Measurements from ENCODE around the gene LRRC3. TPM values are rescaled to one million over a fixed set of nuclear protein-coding genes. Genes with fewer than 3 reads are reported as not detected.

LRRC3 gene
- total and polyA plus RNA-seq, 4 donors: 3.0 to 14.2 (median 7.5) TPM

DNA sequence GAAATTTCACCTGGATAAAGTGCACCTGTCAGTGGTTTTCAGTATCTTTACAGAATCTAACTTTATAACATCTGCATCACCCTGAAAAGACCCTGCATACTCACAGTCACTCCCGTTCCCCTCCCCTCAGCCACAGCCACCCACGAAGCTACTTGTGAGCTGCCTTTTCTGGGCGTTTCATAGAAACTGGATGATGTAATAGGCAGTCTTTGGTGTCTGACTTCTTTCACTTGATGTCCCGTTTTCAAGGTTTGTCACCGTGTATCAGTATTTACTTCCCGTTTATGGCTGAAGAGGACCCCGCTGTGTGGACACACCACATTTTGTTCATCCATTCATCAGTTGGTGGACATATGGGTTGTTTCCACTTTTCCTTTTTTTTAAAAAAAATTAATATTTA, 47.8 kb upstream of the LRRC3 start (continued):
- TF ChIP-seq GABPA (IDR thresholded peaks at IDR 0.05 in 1 of 2, conservative IDR thresholded peaks at IDR 0.05 in 1 of 2) (no peak), EGR1 (IDR thresholded peaks at IDR 0.05; ENCODE audit: low read depth in 2 of 2) (no peak), YY1 (IDR thresholded peaks at IDR 0.05) (no peak), HNF4G (IDR thresholded peaks at IDR 0.05) (no peak), ATF3 (IDR thresholded peaks at IDR 0.05) (no peak)

DNA sequence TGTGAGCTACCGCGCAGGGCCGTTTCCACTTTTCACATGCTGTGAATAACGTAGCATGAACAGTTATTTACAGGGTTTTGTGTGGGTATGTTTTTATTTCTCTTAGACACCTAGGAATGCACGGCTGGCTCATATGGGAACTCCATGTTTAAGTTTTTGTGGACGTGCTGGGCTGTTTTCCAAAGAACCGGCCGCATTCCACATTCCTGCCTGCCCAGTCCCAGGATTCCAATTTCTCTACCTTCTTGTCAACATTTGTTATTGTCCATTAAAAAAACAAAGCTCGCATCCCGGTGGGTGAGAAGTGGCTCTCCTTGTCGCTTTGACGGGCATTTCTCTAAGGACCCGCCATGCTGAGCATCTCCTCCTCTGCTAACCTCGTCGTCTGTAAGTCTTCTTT, 47.1 kb upstream of the LRRC3 start:
- Histone ChIP-seq H3K36me3 (ENCODE audit: control insufficient read depth in 4 of 4, insufficient read depth in 3 of 4, low read depth in 1 of 4, low read length in 3 of 4) (no peaks in the 10 kb centered on the region), H3K4me3 (ENCODE audit: low read depth in 1 of 3, low read length in 3 of 3) (no peak overlapping the region), H3K9me3 (ENCODE audit: control insufficient read depth in 4 of 4, low read length in 3 of 4) (no peaks in the 10 kb centered on the region), H3K27ac (ENCODE audit: low read depth in 1 of 2, low read length in 2 of 2) (no peak overlapping the region), H3K9ac (ENCODE audit: low read depth in 1 of 2, low read length in 2 of 2) (no peak overlapping the region), H3K27me3 (ENCODE audit: control insufficient read depth in 4 of 4, insufficient read depth in 4 of 4, low read length in 3 of 4) (no peaks in the 10 kb centered on the region), H3K4me1 (ENCODE audit: control insufficient read depth in 4 of 4, insufficient read depth in 4 of 4, low read length in 3 of 4) (no peaks in the 10 kb centered on the region)
- WGBS: 94% methylated on average over 15 of the region's 15 CpGs
- DNase-seq (ENCODE audit: low spot score): no peak
- no peak for TF ChIP-seq HNF4A (conservative IDR thresholded peaks at IDR 0.05)
- no peak for TF ChIP-seq RAD21 (IDR thresholded peaks at IDR 0.05)
- TF ChIP-seq REST (IDR thresholded peaks at IDR 0.05): no peak
- TF ChIP-seq RXRA (IDR thresholded peaks at IDR 0.05): no peak
- TF ChIP-seq TAF1 (conservative IDR thresholded peaks at IDR 0.05): no peak
- no peak for TF ChIP-seq YY1 (IDR thresholded peaks at IDR 0.05)
- no peak for TF ChIP-seq JUND (IDR thresholded peaks at IDR 0.05)
- no peak for TF ChIP-seq HNF4G (IDR thresholded peaks at IDR 0.05)
- TF ChIP-seq, protein P1, sequence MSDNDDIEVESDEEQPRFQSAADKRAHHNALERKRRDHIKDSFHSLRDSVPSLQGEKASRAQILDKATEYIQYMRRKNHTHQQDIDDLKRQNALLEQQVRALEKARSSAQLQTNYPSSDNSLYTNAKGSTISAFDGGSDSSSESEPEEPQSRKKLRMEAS (IDR thresholded peaks at IDR 0.05): no peak

GRCh38 chr21:44413566-44414290, 41.6 kb upstream of the LRRC3 start:
- Histone ChIP-seq H3K27me3 (ENCODE audit: control insufficient read depth in 4 of 4, insufficient read depth in 4 of 4, low read length in 3 of 4) (no peaks in the 10 kb centered on the region), H3K9me3 (ENCODE audit: control insufficient read depth in 4 of 4, low read length in 3 of 4) (no peaks in the 10 kb centered on the region), H3K9ac (ENCODE audit: low read depth in 1 of 2, low read length in 2 of 2) (no peak overlapping the region), H3K27ac (ENCODE audit: low read depth in 1 of 2, low read length in 2 of 2) (no peak overlapping the region), H3K36me3 (ENCODE audit: control insufficient read depth in 4 of 4, insufficient read depth in 3 of 4, low read depth in 1 of 4, low read length in 3 of 4) (no peaks in the 10 kb centered on the region), H3K4me3 (ENCODE audit: low read depth in 1 of 3, low read length in 3 of 3) (no peak overlapping the region), H3K4me1 (ENCODE audit: control insufficient read depth in 4 of 4, insufficient read depth in 4 of 4, low read length in 3 of 4) (no peaks in the 10 kb centered on the region)
- 94% methylated on average over 27 of the region's 27 CpGs for WGBS
- no peak for DNase-seq (ENCODE audit: low spot score)
- TF ChIP-seq YY1 (IDR thresholded peaks at IDR 0.05): no peak
- TF ChIP-seq, protein P2, sequence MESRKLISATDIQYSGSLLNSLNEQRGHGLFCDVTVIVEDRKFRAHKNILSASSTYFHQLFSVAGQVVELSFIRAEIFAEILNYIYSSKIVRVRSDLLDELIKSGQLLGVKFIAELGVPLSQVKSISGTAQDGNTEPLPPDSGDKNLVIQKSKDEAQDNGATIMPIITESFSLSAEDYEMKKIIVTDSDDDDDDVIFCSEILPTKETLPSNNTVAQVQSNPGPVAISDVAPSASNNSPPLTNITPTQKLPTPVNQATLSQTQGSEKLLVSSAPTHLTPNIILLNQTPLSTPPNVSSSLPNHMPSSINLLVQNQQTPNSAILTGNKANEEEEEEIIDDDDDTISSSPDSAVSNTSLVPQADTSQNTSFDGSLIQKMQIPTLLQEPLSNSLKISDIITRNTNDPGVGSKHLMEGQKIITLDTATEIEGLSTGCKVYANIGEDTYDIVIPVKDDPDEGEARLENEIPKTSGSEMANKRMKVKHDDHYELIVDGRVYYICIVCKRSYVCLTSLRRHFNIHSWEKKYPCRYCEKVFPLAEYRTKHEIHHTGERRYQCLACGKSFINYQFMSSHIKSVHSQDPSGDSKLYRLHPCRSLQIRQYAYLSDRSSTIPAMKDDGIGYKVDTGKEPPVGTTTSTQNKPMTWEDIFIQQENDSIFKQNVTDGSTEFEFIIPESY (IDR thresholded peaks at IDR 0.05): no peak
- no peak for TF ChIP-seq RXRA (IDR thresholded peaks at IDR 0.05)
- TF ChIP-seq EGR1 (IDR thresholded peaks at IDR 0.05; ENCODE audit: low read depth in 2 of 2): no peak
- TF ChIP-seq ATF3 (IDR thresholded peaks at IDR 0.05): no peak
- TF ChIP-seq, protein P1 (IDR thresholded peaks at IDR 0.05): no peak
- TF ChIP-seq HNF4A (conservative IDR thresholded peaks at IDR 0.05): no peak
- no peak for TF ChIP-seq FOXA1 (IDR thresholded peaks at IDR 0.05)
- TF ChIP-seq NR2F2 (IDR thresholded peaks at IDR 0.05): no peak
- TF ChIP-seq HNF4G (IDR thresholded peaks at IDR 0.05): no peak
- no peak for TF ChIP-seq GABPA (IDR thresholded peaks at IDR 0.05 in 1 of 2, conservative IDR thresholded peaks at IDR 0.05 in 1 of 2)
- TF ChIP-seq JUND (IDR thresholded peaks at IDR 0.05): no peak
- no peak for TF ChIP-seq RAD21 (IDR thresholded peaks at IDR 0.05)
- TF ChIP-seq REST (IDR thresholded peaks at IDR 0.05): no peak
- no peak for TF ChIP-seq FOXA2 (IDR thresholded peaks at IDR 0.05)
